ENCODE data around the gene DOK3. TPM values are rescaled to one million over a fixed set of nuclear protein-coding genes. Genes with fewer than 3 reads are reported as not detected.

Gene DOK3
- total RNA-seq, 4 donors from 2014 or later = 0.60 to 17.2 (median 7.8) TPM

DNA sequence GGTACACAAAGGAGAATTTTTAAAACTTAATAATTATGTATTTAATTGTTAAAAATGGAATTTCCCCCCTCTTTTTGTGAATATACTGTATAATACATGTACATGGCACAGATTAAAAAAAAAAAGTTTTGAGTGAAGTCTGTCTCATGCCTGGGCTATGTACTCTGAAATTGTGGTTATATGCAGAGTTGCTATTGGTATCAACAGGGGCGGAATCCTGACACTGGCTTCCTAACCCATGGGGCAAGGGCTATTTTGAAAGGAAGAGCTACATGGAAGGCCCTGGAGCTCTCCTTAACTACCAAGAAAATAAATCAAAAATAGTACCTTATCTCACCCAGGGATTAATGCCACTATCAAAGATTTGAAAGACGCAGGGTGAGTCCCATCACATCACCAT is 45.6 kb upstream of the DOK3 start:
- in situ Hi-C loops (cut with MboI; ENCODE audit: low pct_ligation_motif_present in 1 of 4, low pct_unique_long_range_greater_than_20kb in 1 of 4, low sequenced_read_pairs in 3 of 4) (no loop called here), intact Hi-C loops (cut with DNase I; ENCODE audit: low total_unique reads) (no loop called here)
- peaks cover 0 to 22% (median 13%) of the 10 kb centered on the region in 4 donors for H3K4me1 ChIP-seq
- H3K27ac ChIP-seq = peak overlapping the region in 1 of 4 donors; percentile 92
- H3K36me3 ChIP-seq = no peaks in the 10 kb centered on the region
- TF ChIP-seq POLR2AphosphoS5 (IDR thresholded peaks at IDR 0.05) = no peak
- H3K27me3 ChIP-seq = no peaks in the 10 kb centered on the region
- peak overlapping the region in 2 of 4 donors; percentile 72 to 93 for H3K4me3 ChIP-seq
- DNase-seq = no peak
- H3K9me3 ChIP-seq = no peaks in the 10 kb centered on the region
- WGBS, 2 donors (ENCODE audit: low coverage in 1 of 2) = 94 to 100% methylated on average over 1 to 2 of the region's 2 CpGs

GRCh38 chr5:177554474-177555111 is 45.0 kb upstream of the DOK3 start, which contains the start of gene FAM193B:
FAM193B (minus strand) TSS chr5:177554563; CDS start chr5:177554458, 105 bp downstream.
- Histone ChIP-seq H3K4me3 (peak within 1 kb of the TSS; percentile 72 to 97 (median 86)), H3K27ac (peak within 1 kb of the TSS; percentile 83 to 92 (median 87)), H3K27me3 (no peaks in the 10 kb centered on the region), H3K36me3 (no peaks in the 10 kb centered on the region), H3K4me1 (peaks cover 0 to 22% (median 13%) of the 10 kb centered on the region in 4 donors), H3K9me3 (no peaks in the 10 kb centered on the region)
- intact Hi-C loops (cut with DNase I; ENCODE audit: low total_unique reads) = no loop called here
- TF ChIP-seq POLR2AphosphoS5 (IDR thresholded peaks at IDR 0.05) (peak; percentile 28 to 69 (median 47)), EP300 (IDR thresholded peaks at IDR 0.05; ENCODE audit: low read depth) (no peak), CTCF (IDR thresholded peaks at IDR 0.05) (peak in 4 of 5 experiments; percentile 23 to 60 (median 34)), POLR2A (IDR thresholded peaks at IDR 0.05) (no peak)
- DNase-seq = peak; percentile 97
- in situ Hi-C loops (cut with MboI; ENCODE audit: low pct_ligation_motif_present in 1 of 4, low pct_unique_long_range_greater_than_20kb in 1 of 4, low sequenced_read_pairs in 3 of 4) = no loop called here
- 15 to 61% methylated on average over 2 to 29 of the region's 49 CpGs for WGBS, 2 donors (ENCODE audit: low coverage in 1 of 2)

DNA sequence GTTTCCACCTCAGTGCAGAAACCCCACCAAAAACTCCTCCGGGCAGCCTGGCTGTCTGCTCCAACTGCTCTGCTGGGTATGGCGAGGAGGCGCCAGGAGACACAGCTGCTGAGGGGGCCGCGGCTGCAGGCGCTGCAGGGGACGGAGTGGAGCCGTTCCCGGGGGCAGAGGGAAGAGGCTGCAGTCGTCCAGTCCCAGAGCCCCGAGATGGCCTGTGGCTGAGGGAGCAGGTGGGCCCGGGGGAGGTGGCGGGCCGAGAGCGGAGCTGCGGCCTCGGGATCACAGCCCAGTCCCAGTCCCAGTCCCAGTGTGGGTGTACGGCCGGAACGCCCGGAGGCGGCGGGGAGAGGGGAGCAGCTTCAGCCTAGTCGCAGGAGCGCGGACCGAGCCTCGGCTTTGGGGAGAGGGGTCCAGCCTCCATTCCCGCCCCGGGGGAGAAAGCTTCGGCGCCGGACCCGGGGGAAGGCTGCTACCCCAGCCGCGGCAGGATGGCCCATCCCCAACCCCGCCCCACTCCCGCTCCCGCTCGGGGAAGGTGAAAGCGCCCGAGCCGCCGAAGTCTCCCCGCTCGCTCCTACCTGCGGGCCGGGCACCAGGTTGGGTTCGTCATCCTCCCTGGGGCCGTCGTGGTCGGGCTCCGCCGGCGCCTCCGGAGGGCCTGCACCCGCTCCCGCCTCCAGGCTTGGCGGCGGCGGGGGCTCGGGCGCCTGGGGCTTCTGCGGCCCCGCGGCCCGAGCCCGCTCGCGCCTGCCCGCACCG is 44.2 kb upstream of the DOK3 start:
- H3K36me3 ChIP-seq = no peaks in the 10 kb centered on the region
- in situ Hi-C loops (cut with MboI; ENCODE audit: low pct_ligation_motif_present in 1 of 4, low pct_unique_long_range_greater_than_20kb in 1 of 4, low sequenced_read_pairs in 3 of 4) = no loop called here
- peaks cover 0 to 22% (median 13%) of the 10 kb centered on the region in 4 donors for H3K4me1 ChIP-seq
- peak overlapping the region; percentile 72 to 97 (median 86) for H3K4me3 ChIP-seq
- peak; percentile 63 for DNase-seq
- intact Hi-C loops (cut with DNase I; ENCODE audit: low total_unique reads) = no loop called here
- no peaks in the 10 kb centered on the region for H3K27me3 ChIP-seq
- peak overlapping the region; percentile 83 to 92 (median 87) for H3K27ac ChIP-seq
- 0% methylated on average over 4 to 23 of the region's 72 CpGs for WGBS, 2 donors (ENCODE audit: low coverage in 1 of 2)
- H3K9me3 ChIP-seq = no peaks in the 10 kb centered on the region
- TF ChIP-seq POLR2A (IDR thresholded peaks at IDR 0.05) = no peak
- no peak for TF ChIP-seq EP300 (IDR thresholded peaks at IDR 0.05; ENCODE audit: low read depth)
- TF ChIP-seq POLR2AphosphoS5 (IDR thresholded peaks at IDR 0.05) = no peak
- TF ChIP-seq CTCF (IDR thresholded peaks at IDR 0.05) = no peak

- WGBS, 2 donors (ENCODE audit: low coverage in 1 of 2) = 61% methylated on average over 16 of the region's 16 CpGs; no CpG with 5 or more reads in 1 of the 2 donors
- no peaks in the 10 kb centered on the region for H3K9me3 ChIP-seq
- DNase-seq = no peak
- TF ChIP-seq CTCF (IDR thresholded peaks at IDR 0.05) = no peak
- intact Hi-C loops (cut with DNase I; ENCODE audit: low total_unique reads) = no loop called here
- no peaks in the 10 kb centered on the region for H3K36me3 ChIP-seq
- peak overlapping the region; percentile 83 to 92 (median 87) for H3K27ac ChIP-seq
- H3K4me1 ChIP-seq = peaks cover 0 to 31% (median 17%) of the 10 kb centered on the region in 4 donors
- in situ Hi-C loops (cut with MboI; ENCODE audit: low pct_ligation_motif_present in 1 of 4, low pct_unique_long_range_greater_than_20kb in 1 of 4, low sequenced_read_pairs in 3 of 4) = no loop called here
- no peaks in the 10 kb centered on the region for H3K27me3 ChIP-seq
- peak overlapping the region; percentile 72 to 97 (median 86) for H3K4me3 ChIP-seq
These were observed 43.3 kb upstream of the DOK3 start for GRCh38 chr5:177552839-177553455.

Data from transverse colon (tissue), 4 donors.